Sigmoid colon (tissue), 4 donors: Measurements from ENCODE around the gene HS6ST2.

Source experiments
- POLR2A ChIP-seq, 2 donors: fragments of 450-650 bp; IDR thresholded peaks; one replicate each; pipeline ENCODE4 v1.6.1; 2016; ENCODE audit warnings: antibody characterized with exemption in 2 of 2, mild to moderate bottlenecking in 2 of 2, moderate library complexity in 2 of 2
- POLR2AphosphoS5 ChIP-seq, 4 donors: sonication (generic); formaldehyde crosslinking; IDR thresholded peaks; one replicate each; pipeline ENCODE4 v1.6.1; 2017; ENCODE audit warnings: antibody characterized with exemption in 4 of 4
- TF ChIP-seq, protein P1 (sequence below), 4 experiments: fragments of 450-650 bp in 3 of 4; fragments of 200-600 bp in 1 of 4; IDR thresholded peaks; one replicate each; pipeline ENCODE4 v1.5.1; 2016 to 2019; ENCODE audit warnings: antibody characterized with exemption in 4 of 4, mild to moderate bottlenecking in 3 of 4, moderate library complexity in 2 of 4

DNA sequence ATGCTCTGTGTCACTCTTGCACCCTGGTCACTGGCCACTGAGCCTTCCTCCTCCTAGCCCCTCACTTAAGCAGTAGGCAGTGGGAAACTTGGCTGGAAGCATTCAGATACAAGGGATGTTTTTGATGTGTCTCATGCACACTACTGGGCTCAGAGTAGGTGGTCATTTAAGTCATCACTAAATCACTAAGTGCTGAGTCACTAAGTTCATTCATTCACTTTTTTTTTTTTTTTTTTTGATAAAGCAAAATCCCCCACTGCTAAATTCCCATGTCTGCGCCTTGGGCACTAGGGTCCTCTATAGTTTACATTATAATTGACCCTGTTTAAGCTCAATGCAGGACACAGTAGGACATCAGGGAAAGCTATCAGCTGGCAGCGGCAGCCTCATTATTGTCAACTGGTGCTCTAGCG, 287.2 kb downstream of the HS6ST2 start:
- no peak for TF ChIP-seq POLR2A (IDR thresholded peaks at IDR 0.05)
- TF ChIP-seq, protein P1, sequence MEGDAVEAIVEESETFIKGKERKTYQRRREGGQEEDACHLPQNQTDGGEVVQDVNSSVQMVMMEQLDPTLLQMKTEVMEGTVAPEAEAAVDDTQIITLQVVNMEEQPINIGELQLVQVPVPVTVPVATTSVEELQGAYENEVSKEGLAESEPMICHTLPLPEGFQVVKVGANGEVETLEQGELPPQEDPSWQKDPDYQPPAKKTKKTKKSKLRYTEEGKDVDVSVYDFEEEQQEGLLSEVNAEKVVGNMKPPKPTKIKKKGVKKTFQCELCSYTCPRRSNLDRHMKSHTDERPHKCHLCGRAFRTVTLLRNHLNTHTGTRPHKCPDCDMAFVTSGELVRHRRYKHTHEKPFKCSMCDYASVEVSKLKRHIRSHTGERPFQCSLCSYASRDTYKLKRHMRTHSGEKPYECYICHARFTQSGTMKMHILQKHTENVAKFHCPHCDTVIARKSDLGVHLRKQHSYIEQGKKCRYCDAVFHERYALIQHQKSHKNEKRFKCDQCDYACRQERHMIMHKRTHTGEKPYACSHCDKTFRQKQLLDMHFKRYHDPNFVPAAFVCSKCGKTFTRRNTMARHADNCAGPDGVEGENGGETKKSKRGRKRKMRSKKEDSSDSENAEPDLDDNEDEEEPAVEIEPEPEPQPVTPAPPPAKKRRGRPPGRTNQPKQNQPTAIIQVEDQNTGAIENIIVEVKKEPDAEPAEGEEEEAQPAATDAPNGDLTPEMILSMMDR (IDR thresholded peaks at IDR 0.05), result no peak
- TF ChIP-seq POLR2AphosphoS5 (IDR thresholded peaks at IDR 0.05), result no peak
